Endodermal cell (in vitro differentiated cells): ENCODE measurements around the gene BTBD19. TPM values are rescaled to one million over a fixed set of nuclear protein-coding genes. Genes with fewer than 3 reads are reported as not detected.
A peak's percentile ranks its signal among the peaks of the same experiment; 100 is the strongest.
"Not testable (repeated sequence)": the region's sequence is repeated elsewhere in the genome, so short reads cannot be mapped to it uniquely, and the experiment has no call there.

Experiments
- DNase-seq: peaks from one replicate; pipeline ENCODE4 v3.0.0-alpha.2; 2017
- H3K27ac ChIP-seq: 2 replicates; pipeline ENCODE4 v1.5.1; 2013; ENCODE audit warnings: mild to moderate bottlenecking, low read depth, low read length, moderate library complexity
- H3K27me3 ChIP-seq: 2 replicates; pipeline ENCODE4 v1.6.1; 2013; ENCODE audit warnings: mild to moderate bottlenecking, low read length, moderate library complexity; ENCODE audit not compliant: insufficient read depth, control insufficient read depth, poor library complexity, severe bottlenecking
- H3K36me3 ChIP-seq: 2 replicates; pipeline ENCODE4 v1.7.0; 2013; ENCODE audit warnings: mild to moderate bottlenecking, low read length, moderate library complexity; ENCODE audit not compliant: control insufficient read depth, insufficient read depth
- H3K4me1 ChIP-seq: one replicate; pipeline ENCODE4 v1.7.0; 2013; ENCODE audit warnings: low read length; ENCODE audit not compliant: control insufficient read depth, insufficient read depth
- H3K4me3 ChIP-seq: 2 replicates; pipeline ENCODE4 v1.5.1; 2013; ENCODE audit warnings: mild to moderate bottlenecking, low read length, moderate library complexity
- H3K9ac ChIP-seq: 2 replicates; pipeline ENCODE4 v1.6.1; 2013; ENCODE audit warnings: mild to moderate bottlenecking, low read length, moderate library complexity; ENCODE audit not compliant: poor library complexity, severe bottlenecking; ENCODE audit errors: extremely low read depth
- H3K9me3 ChIP-seq: 2 replicates; pipeline ENCODE4 v1.6.1; 2013; ENCODE audit warnings: mild to moderate bottlenecking, low read length, moderate library complexity; ENCODE audit not compliant: control insufficient read depth
- H3K27ac Mint-ChIP-seq: 2 replicates; pipeline ENCODE4 v1.8.0; 2020; ENCODE audit warnings: mixed read lengths
- H3K27me3 Mint-ChIP-seq: 2 replicates; pipeline ENCODE4 v1.8.0; 2021; ENCODE audit warnings: mild to moderate bottlenecking, mixed read lengths; ENCODE audit not compliant: insufficient read depth
- H3K36me3 Mint-ChIP-seq: 2 replicates; pipeline ENCODE4 v1.8.0; 2020; ENCODE audit warnings: low read depth, mixed read lengths
- H3K4me1 Mint-ChIP-seq: 2 replicates; pipeline ENCODE4 v1.8.0; 2020; ENCODE audit warnings: mixed read lengths
- H3K4me3 Mint-ChIP-seq: 2 replicates; pipeline ENCODE4 v1.8.0; 2020; ENCODE audit warnings: mild to moderate bottlenecking, moderate library complexity, mixed read lengths
- H3K9me3 Mint-ChIP-seq: 2 replicates; pipeline ENCODE4 v1.8.0; 2020; ENCODE audit warnings: mild to moderate bottlenecking, mixed read lengths
- WGBS, 2 experiments: methylation state at CpG; one replicate each; pipeline versions ENCODE4 v1.1.5 to v1.1.7; 2013; ENCODE audit warnings: missing lambda C conversion rate in 2 of 2, mixed read lengths in 1 of 2; ENCODE audit not compliant: insufficient coverage in 1 of 2, insufficient read length in 1 of 2; 5-methylcytosine and 5-hydroxymethylcytosine counted together
- total RNA-seq, 2 donors: library from RNA; stranded (reverse); fragmentation: NEBNext Ultra II Directional in 1 of 2; extraction: Animal tissue kit (Norgen Biotek cat#: 25700) in 1 of 2; gene quantifications; 2 replicates in 1 of 2; 3 replicates in 1 of 2; pipeline ENCODE4 v1.2.1, GENCODE V29; 2021
- TF ChIP-seq, protein P1 (sequence below): fragments of 200-600 bp; sonication (generic); conservative IDR thresholded peaks from 2 replicates; pipeline ENCODE4 v1.5.0; 2021; ENCODE audit warnings: antibody characterized with exemption, mild to moderate bottlenecking

BTBD19 gene
- total RNA-seq, 2 donors from 2014 or later = 7.4 to 7.9 TPM

DNA sequence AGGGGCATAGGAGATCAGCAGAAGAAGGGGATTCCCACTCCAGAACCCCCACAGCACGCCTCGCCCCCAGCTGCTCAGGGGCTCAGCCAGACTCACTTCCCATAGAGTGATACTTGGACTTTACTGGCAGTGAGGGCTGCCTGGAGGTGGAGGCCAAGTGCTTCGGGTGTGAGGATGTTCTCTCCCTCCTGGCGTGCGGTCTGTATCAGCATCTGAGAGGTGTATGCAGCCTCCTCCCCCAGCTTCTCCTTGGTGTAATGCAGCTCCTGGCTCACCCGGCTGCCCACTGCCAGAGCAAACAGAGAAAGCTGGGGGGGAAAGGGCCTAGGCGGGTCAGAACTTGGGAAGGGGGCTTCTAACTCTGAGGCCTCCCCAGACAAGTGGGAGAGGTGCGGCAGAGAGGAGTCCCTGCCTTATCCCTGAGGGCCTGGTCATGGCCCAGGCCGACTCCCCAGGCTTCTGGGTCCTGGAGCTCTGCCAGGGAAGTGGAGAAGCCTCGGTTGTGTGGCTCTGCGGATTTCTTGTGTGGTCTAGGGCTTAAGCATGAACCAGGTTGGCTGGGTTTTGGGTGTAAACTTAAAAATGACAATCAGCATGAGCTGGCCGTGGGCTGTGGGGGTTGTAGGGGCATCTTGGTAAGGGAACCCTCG, 23.9 kb downstream of the BTBD19 start:
- H3K27ac ChIP-seq = no peak overlapping the region
- H3K27ac Mint-ChIP-seq = no peak overlapping the region

DNA sequence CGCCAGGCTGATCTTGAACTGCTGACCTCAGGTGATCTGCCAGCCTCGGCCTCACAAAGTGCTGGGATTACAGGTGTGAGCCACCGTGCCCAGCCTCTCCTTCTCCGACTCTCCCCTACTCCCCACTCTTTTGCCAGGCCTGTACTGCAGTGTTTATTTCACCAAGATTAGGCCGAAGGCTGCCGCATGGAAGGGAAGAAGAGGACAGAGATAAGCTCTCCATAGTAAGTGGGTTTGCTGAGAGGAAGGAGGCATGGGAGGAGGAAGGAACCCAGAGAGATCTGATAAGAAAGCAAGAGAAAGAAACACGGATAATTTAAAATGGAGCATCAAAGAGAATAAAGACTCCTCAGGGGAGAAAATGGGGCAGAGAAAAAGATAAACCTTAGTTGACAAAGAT, 26.0 kb downstream of the BTBD19 start:
- Histone ChIP-seq H3K36me3 (no peaks in the 10 kb centered on the region), H3K9ac (no peak overlapping the region), H3K4me3 (no peak overlapping the region), H3K4me1 (no peaks in the 10 kb centered on the region), H3K27me3 (no peaks in the 10 kb centered on the region), H3K27ac (no peak overlapping the region), H3K9me3 (no peaks in the 10 kb centered on the region)
- Mint-ChIP-seq H3K27ac (no peak overlapping the region), H3K27me3 (no peaks in the 10 kb centered on the region), H3K36me3 (no peaks in the 10 kb centered on the region), H3K4me1 (peaks cover 14% of the 10 kb centered on the region), H3K9me3 (no peaks in the 10 kb centered on the region), H3K4me3 (no peak overlapping the region)
- no peak for DNase-seq
- 82 to 91% methylated on average over 6 to 7 of the region's 7 CpGs for WGBS, 2 experiments
- TF ChIP-seq, protein P1, sequence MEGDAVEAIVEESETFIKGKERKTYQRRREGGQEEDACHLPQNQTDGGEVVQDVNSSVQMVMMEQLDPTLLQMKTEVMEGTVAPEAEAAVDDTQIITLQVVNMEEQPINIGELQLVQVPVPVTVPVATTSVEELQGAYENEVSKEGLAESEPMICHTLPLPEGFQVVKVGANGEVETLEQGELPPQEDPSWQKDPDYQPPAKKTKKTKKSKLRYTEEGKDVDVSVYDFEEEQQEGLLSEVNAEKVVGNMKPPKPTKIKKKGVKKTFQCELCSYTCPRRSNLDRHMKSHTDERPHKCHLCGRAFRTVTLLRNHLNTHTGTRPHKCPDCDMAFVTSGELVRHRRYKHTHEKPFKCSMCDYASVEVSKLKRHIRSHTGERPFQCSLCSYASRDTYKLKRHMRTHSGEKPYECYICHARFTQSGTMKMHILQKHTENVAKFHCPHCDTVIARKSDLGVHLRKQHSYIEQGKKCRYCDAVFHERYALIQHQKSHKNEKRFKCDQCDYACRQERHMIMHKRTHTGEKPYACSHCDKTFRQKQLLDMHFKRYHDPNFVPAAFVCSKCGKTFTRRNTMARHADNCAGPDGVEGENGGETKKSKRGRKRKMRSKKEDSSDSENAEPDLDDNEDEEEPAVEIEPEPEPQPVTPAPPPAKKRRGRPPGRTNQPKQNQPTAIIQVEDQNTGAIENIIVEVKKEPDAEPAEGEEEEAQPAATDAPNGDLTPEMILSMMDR = no peak

More for the DNA sequence above, 23.9 kb downstream of the BTBD19 start:
- H3K9ac ChIP-seq = no peak overlapping the region
- Mint-ChIP-seq H3K4me3 (no peak overlapping the region), H3K36me3 (no peaks in the 10 kb centered on the region), H3K9me3 (no peaks in the 10 kb centered on the region), H3K27me3 (no peaks in the 10 kb centered on the region), H3K4me1 (peaks cover 14% of the 10 kb centered on the region)
- no peaks in the 10 kb centered on the region for H3K27me3 ChIP-seq
- 85 to 86% methylated on average over 5 to 13 of the region's 13 CpGs for WGBS, 2 experiments
- TF ChIP-seq, protein P1 = no peak
- H3K4me1 ChIP-seq = no peaks in the 10 kb centered on the region
- H3K9me3 ChIP-seq = no peaks in the 10 kb centered on the region
- DNase-seq = peak; percentile 61
- H3K36me3 ChIP-seq = no peaks in the 10 kb centered on the region
- no peak overlapping the region for H3K4me3 ChIP-seq

DNA sequence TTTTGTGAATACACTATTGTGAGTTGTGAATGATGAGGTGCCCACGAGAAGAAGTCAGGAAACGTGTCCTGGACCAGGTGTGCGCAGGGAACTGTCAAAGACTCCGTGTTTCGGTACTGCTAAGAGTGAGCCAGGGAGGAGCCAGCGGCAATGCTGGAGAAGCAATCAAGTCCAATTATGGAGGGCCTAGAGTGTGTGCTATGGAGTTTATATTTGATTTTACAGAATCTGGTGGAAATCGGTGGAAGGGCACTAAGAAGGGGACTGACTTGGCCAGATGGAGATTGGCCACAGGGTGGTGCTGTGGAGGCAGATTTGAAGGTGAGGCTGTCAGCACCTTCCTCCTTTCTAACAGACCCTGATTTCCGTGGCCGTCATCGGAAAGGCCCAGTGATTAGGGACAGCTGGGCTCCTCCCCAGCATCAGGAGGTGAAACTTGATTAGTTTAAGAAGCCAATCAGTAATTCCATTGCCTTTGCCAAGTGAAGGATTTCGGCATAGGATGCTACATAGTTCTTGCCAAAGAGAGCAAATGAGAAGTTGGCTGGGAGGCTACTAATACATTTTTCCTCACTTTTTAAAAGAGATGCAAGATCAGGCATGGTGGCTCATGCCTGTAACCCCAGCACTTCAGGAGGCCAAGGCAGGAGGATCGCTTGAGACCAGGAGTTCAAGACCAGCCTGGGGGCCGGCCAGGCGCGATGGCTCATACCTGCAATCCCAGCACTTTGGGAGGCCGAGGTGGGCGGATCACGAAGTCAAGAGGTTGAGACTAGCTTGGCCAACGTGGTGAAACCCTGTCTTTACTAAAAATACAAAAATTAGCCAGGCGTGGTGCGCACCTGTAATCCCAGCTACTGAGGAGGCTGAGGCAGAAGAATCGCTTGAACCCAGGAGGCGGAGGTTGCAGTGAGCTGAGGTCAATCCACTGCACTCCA, 27.7 kb downstream of the BTBD19 start:
- Mint-ChIP-seq H3K27ac (no peak overlapping the region), H3K4me1 (peaks cover 14% of the 10 kb centered on the region), H3K4me3 (no peak overlapping the region), H3K36me3 (peaks cover under 1% of the 10 kb centered on the region), H3K9me3 (no peaks in the 10 kb centered on the region), H3K27me3 (peaks cover under 1% of the 10 kb centered on the region)
- H3K27me3 ChIP-seq = no peaks in the 10 kb centered on the region
- TF ChIP-seq, protein P1 = peak; percentile 95
- DNase-seq = peak; percentile 97
- no peak overlapping the region for H3K27ac ChIP-seq
- 75 to 84% methylated on average over 21 to 23 of the region's 23 CpGs for WGBS, 2 experiments
- no peak overlapping the region for H3K4me3 ChIP-seq
- no peak overlapping the region for H3K9ac ChIP-seq
- no peaks in the 10 kb centered on the region for H3K9me3 ChIP-seq
- H3K4me1 ChIP-seq = no peaks in the 10 kb centered on the region
- no peaks in the 10 kb centered on the region for H3K36me3 ChIP-seq

DNA sequence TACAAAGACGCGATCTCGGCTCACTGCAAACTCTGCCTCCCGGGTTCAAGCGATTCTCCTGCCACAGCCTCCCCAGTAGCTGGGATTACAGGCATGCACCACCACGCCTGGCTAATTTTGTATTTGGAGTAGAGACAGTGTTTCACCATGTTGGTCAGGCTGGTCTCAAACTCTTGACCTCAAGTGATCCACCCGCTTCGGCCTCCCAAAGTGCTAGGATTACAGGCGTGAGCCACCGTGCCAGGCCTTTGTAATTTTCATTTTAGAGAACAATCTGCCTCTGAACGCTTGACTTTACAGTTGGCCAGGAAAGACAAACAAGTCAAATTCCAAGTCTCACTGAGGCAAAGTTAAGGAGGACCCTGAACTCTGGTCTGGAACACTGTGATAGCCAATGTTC, 30.0 kb downstream of the BTBD19 start:
- peaks cover 15% of the 10 kb centered on the region for H3K27me3 Mint-ChIP-seq
- not testable (repeated sequence) for H3K27ac ChIP-seq, H3K4me3 Mint-ChIP-seq, H3K4me3 ChIP-seq, H3K36me3 ChIP-seq, H3K27me3 ChIP-seq, H3K9me3 ChIP-seq, DNase-seq, H3K9ac ChIP-seq, H3K36me3 Mint-ChIP-seq, H3K9me3 Mint-ChIP-seq, H3K27ac Mint-ChIP-seq, H3K4me1 Mint-ChIP-seq, H3K4me1 ChIP-seq
- 96 to 97% methylated on average over 11 of the region's 11 CpGs for WGBS, 2 experiments
